ENCODE measurements around the gene MTFP1.

DNA sequence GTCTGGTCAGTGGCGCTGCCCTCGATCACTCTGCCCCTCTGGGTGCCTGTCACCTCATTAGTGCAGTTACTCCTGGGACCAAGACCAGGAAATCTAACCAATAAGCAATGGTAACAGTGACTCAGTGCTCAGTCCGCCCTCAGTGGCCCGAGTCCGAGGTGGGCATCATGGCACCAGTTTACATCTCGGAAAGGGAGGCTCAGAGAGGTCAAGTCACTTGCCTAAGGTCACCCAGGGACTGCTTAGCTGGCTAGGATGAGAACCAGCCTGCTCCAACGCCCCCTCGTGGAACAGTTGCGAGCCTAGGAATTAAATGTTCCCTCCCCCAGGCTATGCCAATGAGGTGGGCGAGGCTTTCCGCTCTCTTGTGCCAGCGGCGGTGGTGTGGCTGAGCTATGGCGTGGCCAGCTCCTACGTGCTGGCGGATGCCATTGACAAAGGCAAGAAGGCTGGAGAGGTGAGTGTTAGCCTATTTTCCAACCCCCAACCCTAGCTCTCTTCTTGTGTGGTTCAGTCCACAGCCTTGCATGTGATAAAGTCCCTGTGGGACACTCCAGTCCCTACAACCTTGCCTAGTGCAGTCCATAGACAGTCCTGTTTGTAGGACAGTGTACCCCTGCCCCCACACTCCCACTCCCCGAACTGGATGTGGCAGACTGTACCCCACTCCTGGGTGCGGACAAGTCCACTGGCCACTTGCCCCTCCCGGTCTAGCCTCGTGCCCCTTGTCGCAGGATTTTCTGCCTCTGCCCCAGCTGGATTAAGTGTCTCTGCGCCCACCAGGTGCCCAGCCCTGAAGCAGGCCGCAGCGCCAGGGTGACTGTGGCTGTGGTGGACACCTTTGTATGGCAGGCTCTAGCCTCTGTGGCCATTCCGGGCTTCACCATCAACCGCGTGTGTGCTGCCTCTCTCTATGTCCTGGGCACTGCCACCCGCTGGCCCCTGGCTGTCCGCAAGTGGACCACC is 1.1 kb downstream of the MTFP1 start:
- TF ChIP-seq, protein P1, sequence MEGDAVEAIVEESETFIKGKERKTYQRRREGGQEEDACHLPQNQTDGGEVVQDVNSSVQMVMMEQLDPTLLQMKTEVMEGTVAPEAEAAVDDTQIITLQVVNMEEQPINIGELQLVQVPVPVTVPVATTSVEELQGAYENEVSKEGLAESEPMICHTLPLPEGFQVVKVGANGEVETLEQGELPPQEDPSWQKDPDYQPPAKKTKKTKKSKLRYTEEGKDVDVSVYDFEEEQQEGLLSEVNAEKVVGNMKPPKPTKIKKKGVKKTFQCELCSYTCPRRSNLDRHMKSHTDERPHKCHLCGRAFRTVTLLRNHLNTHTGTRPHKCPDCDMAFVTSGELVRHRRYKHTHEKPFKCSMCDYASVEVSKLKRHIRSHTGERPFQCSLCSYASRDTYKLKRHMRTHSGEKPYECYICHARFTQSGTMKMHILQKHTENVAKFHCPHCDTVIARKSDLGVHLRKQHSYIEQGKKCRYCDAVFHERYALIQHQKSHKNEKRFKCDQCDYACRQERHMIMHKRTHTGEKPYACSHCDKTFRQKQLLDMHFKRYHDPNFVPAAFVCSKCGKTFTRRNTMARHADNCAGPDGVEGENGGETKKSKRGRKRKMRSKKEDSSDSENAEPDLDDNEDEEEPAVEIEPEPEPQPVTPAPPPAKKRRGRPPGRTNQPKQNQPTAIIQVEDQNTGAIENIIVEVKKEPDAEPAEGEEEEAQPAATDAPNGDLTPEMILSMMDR (IDR thresholded peaks at IDR 0.05): no peak
- no peak for TF ChIP-seq POLR2A (IDR thresholded peaks at IDR 0.05)

Data from lower leg skin (tissue), 3 donors.